Left lung (tissue), 10 donors: ENCODE results near the gene USP46. TPM values are rescaled to one million over a fixed set of nuclear protein-coding genes. Genes with fewer than 3 reads are reported as not detected.

ENCODE experiments used
- ATAC-seq: fragments of 200-7000 bp; cut with Tn5 transposase; one replicate; pipeline ENCODE4 v1.9.1; 2020; ENCODE audit warnings: moderate library complexity
- DNase-seq, 4 donors: peaks; one replicate each; pipeline ENCODE4 v3.0.0-alpha.2; 2013 to 2020
- H3K27ac ChIP-seq, 2 donors: fragments of 200-600 bp; sonication (generic) in 1 of 2; one replicate each; pipeline versions ENCODE4 v1.5.0 to v1.8.0; 2020 to 2021
- H3K27me3 ChIP-seq, 2 donors: fragments of 200-600 bp; sonication (generic) in 1 of 2; one replicate each; pipeline versions ENCODE4 v1.5.0 to v1.8.0; 2020 to 2021
- H3K36me3 ChIP-seq, 2 donors: fragments of 200-600 bp; sonication (generic) in 1 of 2; one replicate each; pipeline versions ENCODE4 v1.5.0 to v1.8.0; 2020 to 2021
- H3K4me1 ChIP-seq, 2 donors: fragments of 200-600 bp; one replicate each; pipeline ENCODE4 v1.8.0; 2021
- H3K4me3 ChIP-seq, 2 donors: fragments of 200-600 bp; sonication (generic) in 1 of 2; one replicate each; pipeline versions ENCODE4 v1.5.0 to v1.8.0; 2020 to 2021; ENCODE audit warnings: mild to moderate bottlenecking in 1 of 2
- H3K9me3 ChIP-seq, 2 donors: fragments of 200-600 bp; sonication (generic) in 1 of 2; one replicate each; pipeline versions ENCODE4 v1.5.0 to v1.8.0; 2020 to 2021
- intact Hi-C, 2 donors: fragments of 100-400 bp; cut with DNase I; formaldehyde crosslinking; loops; one replicate each; pipeline versions ENCODE4 v1.11.2 to v1.14.2; 2022
- polyA plus RNA-seq, 6 donors: library from polyadenylated mRNA; unstranded; fragments of 120-200 nt; gene quantifications; one replicate each; pipeline ENCODE4 v1.2.1, GENCODE V29; 2013; ENCODE audit not compliant: insufficient read length in 6 of 6
- total RNA-seq, 2 donors: library from RNA; stranded (reverse); fragmentation: NEBNext Ultra II Directional; extraction: Animal tissue kit (Norgen Biotek cat#: 25700); gene quantifications; one replicate each; pipeline ENCODE4 v1.2.1, GENCODE V29; 2021
- TF ChIP-seq, protein P1 (sequence below), 2 donors: fragments of 200-600 bp; sonication (generic) in 1 of 2; IDR thresholded peaks; one replicate each; pipeline versions ENCODE4 v1.5.0 to v1.8.0; 2021; ENCODE audit warnings: antibody characterized with exemption in 2 of 2
- donor health status: DM: no; HTN: yes; CAD: no.
- donor health status: DM: no; HTN: no; CAD: no.

Gene USP46
- total and polyA plus RNA-seq, 8 donors: 18.2 to 26.1 (median 24.9) TPM

DNA sequence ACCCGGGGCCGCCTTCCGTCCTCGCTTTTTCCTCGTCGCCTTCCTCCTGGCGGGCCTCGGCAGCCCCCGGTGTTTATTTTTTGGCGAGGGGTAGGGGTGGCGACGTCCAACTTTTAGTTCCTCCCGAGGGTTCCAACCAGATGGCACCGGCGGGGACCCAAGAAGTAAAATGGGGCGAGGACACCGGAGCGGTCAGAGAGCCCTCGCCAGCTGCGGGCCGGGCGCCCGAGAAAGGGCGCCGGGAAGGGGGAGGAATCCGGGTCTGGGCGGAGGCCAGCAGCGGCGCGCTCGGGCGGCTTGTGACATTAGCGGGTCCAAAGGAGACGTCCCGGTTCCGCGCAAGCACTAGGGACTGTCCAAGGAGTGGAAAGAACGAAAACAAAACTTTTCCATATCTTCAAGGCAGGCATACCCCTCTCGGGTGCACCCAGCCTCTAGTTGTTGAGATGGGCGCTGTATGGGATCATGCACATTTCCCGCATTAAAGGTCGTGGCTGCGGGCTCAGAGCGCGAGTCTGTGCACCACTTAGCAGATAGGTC is 691 bp upstream of the USP46 start:
- Histone ChIP-seq H3K4me3 (peak overlapping the region; percentile 71 to 78), H3K27me3 (peaks cover 0 to 3% of the 10 kb centered on the region in 2 donors), H3K9me3 (no peaks in the 10 kb centered on the region), H3K4me1 (peaks cover 12 to 25% of the 10 kb centered on the region in 2 donors), H3K27ac (peak overlapping the region; percentile 90 to 93), H3K36me3 (no peaks in the 10 kb centered on the region)
- DNase-seq (peak; percentile 31 to 87 (median 52)), ATAC-seq (peak; percentile 64)
- TF ChIP-seq, protein P1, sequence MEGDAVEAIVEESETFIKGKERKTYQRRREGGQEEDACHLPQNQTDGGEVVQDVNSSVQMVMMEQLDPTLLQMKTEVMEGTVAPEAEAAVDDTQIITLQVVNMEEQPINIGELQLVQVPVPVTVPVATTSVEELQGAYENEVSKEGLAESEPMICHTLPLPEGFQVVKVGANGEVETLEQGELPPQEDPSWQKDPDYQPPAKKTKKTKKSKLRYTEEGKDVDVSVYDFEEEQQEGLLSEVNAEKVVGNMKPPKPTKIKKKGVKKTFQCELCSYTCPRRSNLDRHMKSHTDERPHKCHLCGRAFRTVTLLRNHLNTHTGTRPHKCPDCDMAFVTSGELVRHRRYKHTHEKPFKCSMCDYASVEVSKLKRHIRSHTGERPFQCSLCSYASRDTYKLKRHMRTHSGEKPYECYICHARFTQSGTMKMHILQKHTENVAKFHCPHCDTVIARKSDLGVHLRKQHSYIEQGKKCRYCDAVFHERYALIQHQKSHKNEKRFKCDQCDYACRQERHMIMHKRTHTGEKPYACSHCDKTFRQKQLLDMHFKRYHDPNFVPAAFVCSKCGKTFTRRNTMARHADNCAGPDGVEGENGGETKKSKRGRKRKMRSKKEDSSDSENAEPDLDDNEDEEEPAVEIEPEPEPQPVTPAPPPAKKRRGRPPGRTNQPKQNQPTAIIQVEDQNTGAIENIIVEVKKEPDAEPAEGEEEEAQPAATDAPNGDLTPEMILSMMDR (IDR thresholded peaks at IDR 0.05): no peak
- intact Hi-C loops: no loop called here

DNA sequence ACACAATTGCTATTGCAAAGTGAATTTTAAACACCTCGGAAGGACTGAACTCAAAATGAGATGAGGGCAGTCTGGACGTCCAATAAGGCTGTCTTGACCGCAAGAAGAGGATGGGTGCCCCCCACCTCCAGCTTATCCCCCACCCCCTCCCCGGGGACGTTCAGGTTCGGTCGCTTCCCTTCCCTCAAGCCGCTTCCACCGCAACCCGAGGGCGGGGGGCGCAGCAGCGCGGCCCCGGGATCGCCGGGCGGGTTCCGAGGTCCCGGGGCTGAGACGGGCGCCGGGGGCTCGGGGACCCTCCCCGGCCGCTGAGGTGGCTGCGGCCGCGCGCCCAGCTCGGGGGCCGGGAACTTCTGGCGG is 480 bp downstream of the USP46 start:
- no peak for DNase-seq
- H3K4me1 ChIP-seq: peaks cover 12 to 25% of the 10 kb centered on the region in 2 donors
- H3K4me3 ChIP-seq: peak overlapping the region; percentile 71 to 78
- H3K9me3 ChIP-seq: no peaks in the 10 kb centered on the region
- H3K27me3 ChIP-seq: peaks cover 0 to 3% of the 10 kb centered on the region in 2 donors
- intact Hi-C loops: no loop called here
- peak overlapping the region; percentile 90 to 93 for H3K27ac ChIP-seq
- ATAC-seq: no peak
- TF ChIP-seq, protein P1 (IDR thresholded peaks at IDR 0.05): no peak
- no peaks in the 10 kb centered on the region for H3K36me3 ChIP-seq

DNA sequence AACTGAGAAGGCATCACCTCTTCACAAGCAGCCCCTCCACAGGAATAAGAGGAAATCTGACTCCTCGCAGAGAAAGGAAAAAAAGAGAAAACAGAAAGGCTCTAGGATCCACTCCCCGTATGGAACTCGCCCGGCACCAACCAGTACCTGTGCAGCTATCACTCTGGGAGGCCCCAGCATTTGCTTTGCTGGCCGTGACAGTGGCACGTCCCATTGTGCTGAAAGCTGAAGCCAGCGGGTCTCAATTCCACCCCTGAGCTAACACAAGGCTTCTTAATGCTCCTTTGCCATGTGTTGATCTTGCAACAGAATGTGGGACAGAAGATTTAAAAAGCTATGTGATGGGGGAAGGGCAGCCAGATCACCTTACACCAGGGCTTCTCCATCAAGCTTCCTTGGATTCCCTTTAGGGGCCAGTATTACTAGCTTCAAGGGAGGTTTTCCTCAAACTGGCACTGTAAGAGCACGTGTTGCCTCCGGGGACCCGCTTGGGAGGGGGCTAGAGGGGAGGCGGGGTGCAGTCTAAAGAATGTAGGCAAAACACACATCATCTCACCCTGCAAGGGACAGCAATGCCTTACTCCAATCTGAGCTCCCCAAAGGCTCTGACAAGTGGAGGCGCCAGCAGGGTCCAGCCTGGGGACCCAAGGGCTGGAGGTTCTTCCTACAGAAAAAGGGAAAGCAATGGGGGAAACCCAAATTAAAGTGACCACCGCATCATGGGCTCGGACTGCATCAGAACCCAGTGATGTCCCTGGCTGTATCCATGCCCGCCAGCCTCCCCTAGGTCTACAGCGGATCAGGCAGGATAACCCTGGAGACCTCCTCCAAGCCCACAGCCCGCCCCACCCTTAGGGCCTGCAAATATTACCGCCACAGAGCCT is 1.2 kb downstream of the USP46 start:
- H3K36me3 ChIP-seq: no peaks in the 10 kb centered on the region
- TF ChIP-seq, protein P1 (IDR thresholded peaks at IDR 0.05): no peak
- peak in 3 of 4 donors; percentile 35 to 54 (median 36) for DNase-seq
- peaks cover 0 to 3% of the 10 kb centered on the region in 2 donors for H3K27me3 ChIP-seq
- ATAC-seq: no peak
- no peaks in the 10 kb centered on the region for H3K9me3 ChIP-seq
- intact Hi-C loops: no loop called here
- no peak overlapping the region for H3K27ac ChIP-seq
- H3K4me3 ChIP-seq: peak overlapping the region; percentile 71 to 78
- peaks cover 12 to 25% of the 10 kb centered on the region in 2 donors for H3K4me1 ChIP-seq

DNA sequence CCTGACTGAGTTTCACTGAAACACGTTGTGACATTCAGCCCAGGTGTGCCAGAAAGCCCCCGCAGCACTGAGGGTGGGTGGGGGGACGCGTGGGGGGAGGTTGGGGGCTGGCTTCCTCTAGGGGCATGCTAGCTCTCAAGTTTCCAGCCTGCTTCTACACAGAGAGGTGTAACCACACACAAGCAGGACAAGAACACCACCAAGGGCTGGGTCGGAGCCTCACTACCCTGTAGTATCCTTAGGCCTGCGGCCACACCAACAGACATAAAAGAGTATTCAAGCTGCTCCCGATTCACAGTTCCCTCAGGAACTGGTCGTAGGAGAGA is 1.8 kb downstream of the USP46 start:
- Histone ChIP-seq H3K36me3 (no peaks in the 10 kb centered on the region), H3K27me3 (peaks cover 0 to 3% of the 10 kb centered on the region in 2 donors), H3K9me3 (no peaks in the 10 kb centered on the region), H3K27ac (no peak overlapping the region), H3K4me1 (peaks cover 12 to 25% of the 10 kb centered on the region in 2 donors), H3K4me3 (no peak overlapping the region)
- no peak for ATAC-seq
- TF ChIP-seq, protein P1 (IDR thresholded peaks at IDR 0.05): no peak
- intact Hi-C loops: no loop called here
- DNase-seq: no peak

DNA sequence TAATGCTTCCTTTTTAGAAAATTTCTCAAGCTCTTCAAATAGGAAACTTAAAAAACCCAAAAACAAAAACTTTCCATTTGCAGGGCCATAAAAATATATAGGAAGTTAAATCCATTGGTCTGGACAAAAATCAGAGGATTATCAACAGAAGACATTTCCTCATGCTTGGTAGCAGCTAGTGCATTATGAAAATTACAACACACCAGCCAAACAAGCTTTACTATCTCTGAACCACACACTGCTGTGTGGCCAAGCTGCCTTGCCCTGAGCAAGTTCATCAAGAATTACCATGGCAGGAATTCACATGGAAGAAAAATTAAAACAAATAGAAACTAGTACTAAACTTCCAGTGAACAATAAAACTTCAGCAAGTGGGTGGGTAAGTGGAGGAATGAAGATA is 3.6 kb downstream of the USP46 start:
- no peak for DNase-seq
- Histone ChIP-seq H3K27ac (no peak overlapping the region), H3K4me1 (peaks cover 12 to 24% of the 10 kb centered on the region in 2 donors), H3K9me3 (no peaks in the 10 kb centered on the region), H3K27me3 (peaks cover 0 to 3% of the 10 kb centered on the region in 2 donors), H3K36me3 (no peaks in the 10 kb centered on the region), H3K4me3 (no peak overlapping the region)
- intact Hi-C loops: no loop called here
- no peak for ATAC-seq
- TF ChIP-seq, protein P1 (IDR thresholded peaks at IDR 0.05): no peak
